Keratinocyte (primary cell): Measurements from ENCODE around the gene AP1S3. TPM values are rescaled to one million over a fixed set of nuclear protein-coding genes. Genes with fewer than 3 reads are reported as not detected.

Experiments used
- DNase-seq: peaks from one replicate; pipeline ENCODE4 v3.0.0-alpha.2; 2011; ENCODE audit warnings: low read depth, missing footprints, low spot score
- FAIRE-seq: peaks from 2 replicates; lab custom pipeline; 2011; peaks lifted over from hg19 to GRCh38; lab: Jason Lieb, UNC
- H2AFZ ChIP-seq: 2 replicates; pipeline ENCODE4 v1.6.0; 2012; ENCODE audit warnings: low read length, control low read depth, inconsistent platforms; ENCODE audit not compliant: control insufficient read depth
- H3K27ac ChIP-seq: 2 replicates; pipeline ENCODE4 v1.5.1; 2011; ENCODE audit warnings: low read length; ENCODE audit not compliant: control insufficient read depth, insufficient read depth
- H3K27me3 ChIP-seq: 3 replicates; pipeline ENCODE4 v1.6.0; 2011; ENCODE audit warnings: low read length; ENCODE audit not compliant: control insufficient read depth, insufficient read depth; ENCODE audit errors: extremely low read depth
- H3K36me3 ChIP-seq, 2 experiments: 2 replicates in 1 of 2; 3 replicates in 1 of 2; pipeline ENCODE4 v1.5.1; 2011; ENCODE audit warnings: low read length in 2 of 2, mild to moderate bottlenecking in 1 of 2; ENCODE audit not compliant: control insufficient read depth in 2 of 2, insufficient read depth in 2 of 2; ENCODE audit errors: extremely low read depth in 1 of 2
- H3K4me1 ChIP-seq: 3 replicates; pipeline ENCODE4 v1.5.1; 2011; ENCODE audit warnings: low read length; ENCODE audit not compliant: control insufficient read depth, insufficient read depth; ENCODE audit errors: extremely low read depth
- H3K4me2 ChIP-seq: 3 replicates; pipeline ENCODE4 v1.6.0; 2011; ENCODE audit warnings: low read depth, low read length; ENCODE audit not compliant: control insufficient read depth, insufficient read depth; ENCODE audit errors: extremely low read depth
- H3K4me3 ChIP-seq, 3 experiments: fragments of 200-600 bp in 1 of 3; sonication (generic) in 1 of 3; 2 replicates in 2 of 3; 3 replicates in 1 of 3; pipeline ENCODE4 v1.5.1; 2011 to 2016; ENCODE audit warnings: low read length in 3 of 3, mild to moderate bottlenecking in 3 of 3, control low read depth in 2 of 3, inconsistent platforms in 1 of 3, low read depth in 1 of 3, mixed read lengths in 1 of 3, mixed run types in 1 of 3, moderate library complexity in 1 of 3; ENCODE audit not compliant: control insufficient read depth in 2 of 3, insufficient read depth in 2 of 3; ENCODE audit errors: extremely low read depth in 1 of 3
- H3K79me2 ChIP-seq: 2 replicates; pipeline ENCODE4 v1.6.0; 2012; ENCODE audit warnings: low read length; ENCODE audit not compliant: control insufficient read depth, insufficient read depth
- H3K9ac ChIP-seq: 3 replicates; pipeline ENCODE4 v1.6.0; 2011; ENCODE audit warnings: low read length; ENCODE audit not compliant: control insufficient read depth, insufficient read depth; ENCODE audit errors: extremely low read depth
- H3K9me1 ChIP-seq: 3 replicates; pipeline ENCODE4 v1.6.0; 2011; ENCODE audit warnings: low read length; ENCODE audit not compliant: control insufficient read depth, insufficient read depth; ENCODE audit errors: extremely low read depth
- H3K9me3 ChIP-seq: 2 replicates; pipeline ENCODE4 v1.5.1; 2012; ENCODE audit warnings: low read depth, low read length; ENCODE audit not compliant: control insufficient read depth
- H4K20me1 ChIP-seq: 3 replicates; pipeline ENCODE4 v1.6.0; 2011; ENCODE audit warnings: low read length; ENCODE audit not compliant: control insufficient read depth, insufficient read depth; ENCODE audit errors: extremely low read depth
- CTCF ChIP-seq, 3 experiments: IDR thresholded peaks in 1 of 3; conservative IDR thresholded peaks in 1 of 3; optimal IDR thresholded peaks in 1 of 3; 2 replicates in 2 of 3; 3 replicates in 1 of 3; pipeline versions ENCODE3 to v1.5.1; 2011; ENCODE audit warnings: low read length in 3 of 3, mild to moderate bottlenecking in 3 of 3, moderate library complexity in 2 of 3, control low read depth in 1 of 3, inconsistent platforms in 1 of 3; ENCODE audit not compliant: insufficient read depth in 2 of 3; ENCODE audit errors: extremely low read depth in 1 of 3
- EZH2 ChIP-seq: IDR thresholded peaks from one replicate; pipeline ENCODE4 v1.6.1; 2012; ENCODE audit warnings: inconsistent platforms, mild to moderate bottlenecking, low read length, moderate library complexity
- dilution Hi-C: fragments of 300-500 bp; cut with MboI; formaldehyde crosslinking; loops from one replicate; pipeline ENCODE4 v1.7.0; 2020; ENCODE audit warnings: low sequenced_read_pairs; ENCODE audit not compliant: extremely low pct_ligation_motif_present
- polyA plus RNA-seq, 5 experiments: library from polyadenylated mRNA; depleted of rRNA in 3 of 5; stranded (reverse) in 3 of 5; stranded (forward) in 1 of 5; unstranded in 1 of 5; fragments of >200 nt; gene quantifications; 1 replicate in 1 of 5; 2 replicates in 3 of 5; 3 replicates in 1 of 5; pipeline versions ENCODE4 v1.2.1 to v1.2.3, GENCODE V29; 2011 to 2012; ENCODE audit warnings: missing spikeins in 2 of 5, low read depth in 1 of 5, low replicate concordance in 1 of 5

Gene AP1S3
- polyA plus RNA-seq, 1 donor (not counting 4 experiments of a cell fraction or from before 2014, with no cell fraction given), result 33.7 TPM

- TF ChIP-seq CTCF (optimal IDR thresholded peaks at IDR 0.05 in 1 of 3, IDR thresholded peaks at IDR 0.05 in 1 of 3, conservative IDR thresholded peaks at IDR 0.05 in 1 of 3; ENCODE audit: extremely low read depth in 1 of 3, insufficient read depth in 2 of 3, low read length in 3 of 3) (no peak), EZH2 (no peak)
- Histone ChIP-seq H3K27ac (peak overlapping the region; percentile 43), H4K20me1 (no peaks in the 10 kb centered on the region), H3K9me3 (no peaks in the 10 kb centered on the region), H3K4me3 (no peak overlapping the region), H3K9ac (no peak overlapping the region), H3K4me2 (peak overlapping the region; percentile 23), H3K36me3 (no peaks in the 10 kb centered on the region), H3K4me1 (peaks cover 15% of the 10 kb centered on the region), H3K9me1 (no peaks in the 10 kb centered on the region), H3K27me3 (no peaks in the 10 kb centered on the region), H2AFZ (no peak overlapping the region), H3K79me2 (no peaks in the 10 kb centered on the region)
- DNase-seq (no peak), FAIRE-seq (no peak)
- dilution Hi-C loops, result no loop called here
These were observed 100.9 kb downstream of the AP1S3 start for GRCh38 chr2:223736488-223736887.

GRCh38 chr2:223735659-223736244, 101.6 kb downstream of the AP1S3 start:
- Histone ChIP-seq H3K9me3 (no peaks in the 10 kb centered on the region), H3K9ac (no peak overlapping the region), H3K27ac (peak overlapping the region; percentile 43), H3K36me3 (no peaks in the 10 kb centered on the region), H4K20me1 (no peaks in the 10 kb centered on the region), H3K9me1 (no peaks in the 10 kb centered on the region), H3K79me2 (no peaks in the 10 kb centered on the region), H2AFZ (no peak overlapping the region), H3K27me3 (no peaks in the 10 kb centered on the region), H3K4me1 (peaks cover 15% of the 10 kb centered on the region), H3K4me2 (peak overlapping the region; percentile 31), H3K4me3 (no peak overlapping the region)
- DNase-seq (no peak), FAIRE-seq (peak; percentile 92)
- no peak for TF ChIP-seq CTCF (optimal IDR thresholded peaks at IDR 0.05 in 1 of 3, IDR thresholded peaks at IDR 0.05 in 1 of 3, conservative IDR thresholded peaks at IDR 0.05 in 1 of 3; ENCODE audit: extremely low read depth in 1 of 3, insufficient read depth in 2 of 3, low read length in 3 of 3)
- TF ChIP-seq EZH2, result no peak
- dilution Hi-C loops, result no loop called here
